Bronchial smooth muscle cell (primary cell): Measurements from ENCODE around the gene OR2G2. TPM values are rescaled to one million over a fixed set of nuclear protein-coding genes. Genes with fewer than 3 reads are reported as not detected.

ENCODE experiments used
- total RNA-seq: library from RNA; depleted of rRNA; stranded (reverse); fragments of >200 nt; gene quantifications from 2 replicates; pipeline ENCODE4 v1.2.1, GENCODE V29; 2014

OR2G2 gene
- not detected in 2 replicates for total RNA-seq

GRCh38 chr1:247588060-247588459 lies at the start of gene OR2G2:
Gene OR2G2 (plus strand): TSS chr1:247588360. CDS start chr1:247588360, 0 bp downstream.

GRCh38 chr1:247548769-247549182 lies 39.4 kb upstream of the OR2G2 start, which contains the start of gene GCSAML:
Gene GCSAML (plus strand): TSS chr1:247549134. CDS start chr1:247549192, 58 bp downstream.

GRCh38 chr1:247605286-247605685 lies 17.1 kb downstream of the OR2G2 start, which contains the start of gene OR2G3:
Gene OR2G3 (plus strand): TSS chr1:247605586. CDS start chr1:247605586, 0 bp downstream.

Other genes with a start within 250 kb of the OR2G2 start
- not detected in 2 replicates for gene NLRP3, start 172.2 kb upstream of the OR2G2 start, total RNA-seq
- gene OR2B11, start 130.3 kb upstream of the OR2G2 start, total RNA-seq: not detected in 2 replicates
- gene OR2C3, start 51.9 kb upstream of the OR2G2 start, total RNA-seq: not detected in 2 replicates
- gene GCSAML, start 39.2 kb upstream of the OR2G2 start, total RNA-seq: not detected in 2 replicates
- gene OR2G3, start 17.2 kb downstream of the OR2G2 start, total RNA-seq: not detected in 2 replicates
- gene OR13G1, start 91.4 kb downstream of the OR2G2 start, total RNA-seq: not detected in 2 replicates
- not detected in 2 replicates for gene OR6F1, start 128.3 kb downstream of the OR2G2 start, total RNA-seq
- not detected in 2 replicates for gene OR14K1, start 150.3 kb downstream of the OR2G2 start, total RNA-seq
- not detected in 2 replicates for gene OR14A2, start 159.8 kb downstream of the OR2G2 start, total RNA-seq
- gene OR1C1, start 172.2 kb downstream of the OR2G2 start, total RNA-seq: not detected in 2 replicates
- not detected in 2 replicates for gene OR14A16, start 235.8 kb downstream of the OR2G2 start, total RNA-seq